ENCODE data around the gene MTERF2.

Gene MTERF2

DNA sequence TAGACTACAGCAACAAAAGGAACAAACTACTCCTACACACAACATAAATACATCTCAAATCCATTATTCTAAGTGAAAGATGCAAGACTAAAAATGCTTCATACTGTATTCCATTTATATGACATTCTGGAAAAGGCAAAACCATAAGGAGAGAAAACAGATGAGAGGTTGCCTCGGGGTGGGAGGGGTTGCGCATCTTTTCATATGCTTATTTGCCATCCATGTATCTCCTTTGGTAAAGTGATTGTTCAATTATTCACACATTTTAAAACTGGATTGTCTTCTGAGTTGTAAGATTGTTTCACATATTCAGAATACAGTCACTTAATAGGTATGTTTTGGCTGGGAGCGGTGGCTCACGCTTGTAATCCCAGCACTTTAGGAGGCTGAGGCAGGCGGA is 36.4 kb downstream of the MTERF2 start:
- Histone ChIP-seq H3K9me3 (ENCODE audit: low read length) (no peaks in the 10 kb centered on the region), H2AFZ (ENCODE audit: low read length) (no peak overlapping the region), H3K79me2 (ENCODE audit: insufficient read depth, low read length) (no peaks in the 10 kb centered on the region), H3K4me3 (ENCODE audit: low read depth, low read length, poor library complexity, severe bottlenecking) (no peak overlapping the region), H3F3A (ENCODE audit: insufficient read depth, low read length) (no peaks in the 10 kb centered on the region), H3K27ac (ENCODE audit: low read depth, low read length, poor library complexity, severe bottlenecking) (no peak overlapping the region), H3K9ac (ENCODE audit: low read length) (no peak overlapping the region), H3K4me1 (ENCODE audit: insufficient read depth, low read length, severe bottlenecking) (peaks cover 7% of the 10 kb centered on the region), H3K36me3 (ENCODE audit: insufficient read depth, low read length) (no peaks in the 10 kb centered on the region), H3K27me3 (ENCODE audit: insufficient read depth, low read length) (no peaks in the 10 kb centered on the region), H3K9me2 (ENCODE audit: low read depth, low read length) (no peaks in the 10 kb centered on the region), H3K4me2 (ENCODE audit: low read length) (no peak overlapping the region), H4K20me1 (ENCODE audit: insufficient read depth, low read length) (no peaks in the 10 kb centered on the region)
- TF ChIP-seq EZH2 (IDR thresholded peaks at IDR 0.05; ENCODE audit: borderline replicate concordance, low read length): no peak
- TF ChIP-seq, protein P1, sequence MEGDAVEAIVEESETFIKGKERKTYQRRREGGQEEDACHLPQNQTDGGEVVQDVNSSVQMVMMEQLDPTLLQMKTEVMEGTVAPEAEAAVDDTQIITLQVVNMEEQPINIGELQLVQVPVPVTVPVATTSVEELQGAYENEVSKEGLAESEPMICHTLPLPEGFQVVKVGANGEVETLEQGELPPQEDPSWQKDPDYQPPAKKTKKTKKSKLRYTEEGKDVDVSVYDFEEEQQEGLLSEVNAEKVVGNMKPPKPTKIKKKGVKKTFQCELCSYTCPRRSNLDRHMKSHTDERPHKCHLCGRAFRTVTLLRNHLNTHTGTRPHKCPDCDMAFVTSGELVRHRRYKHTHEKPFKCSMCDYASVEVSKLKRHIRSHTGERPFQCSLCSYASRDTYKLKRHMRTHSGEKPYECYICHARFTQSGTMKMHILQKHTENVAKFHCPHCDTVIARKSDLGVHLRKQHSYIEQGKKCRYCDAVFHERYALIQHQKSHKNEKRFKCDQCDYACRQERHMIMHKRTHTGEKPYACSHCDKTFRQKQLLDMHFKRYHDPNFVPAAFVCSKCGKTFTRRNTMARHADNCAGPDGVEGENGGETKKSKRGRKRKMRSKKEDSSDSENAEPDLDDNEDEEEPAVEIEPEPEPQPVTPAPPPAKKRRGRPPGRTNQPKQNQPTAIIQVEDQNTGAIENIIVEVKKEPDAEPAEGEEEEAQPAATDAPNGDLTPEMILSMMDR (IDR thresholded peaks at IDR 0.05; ENCODE audit: low read length): no peak

DNA sequence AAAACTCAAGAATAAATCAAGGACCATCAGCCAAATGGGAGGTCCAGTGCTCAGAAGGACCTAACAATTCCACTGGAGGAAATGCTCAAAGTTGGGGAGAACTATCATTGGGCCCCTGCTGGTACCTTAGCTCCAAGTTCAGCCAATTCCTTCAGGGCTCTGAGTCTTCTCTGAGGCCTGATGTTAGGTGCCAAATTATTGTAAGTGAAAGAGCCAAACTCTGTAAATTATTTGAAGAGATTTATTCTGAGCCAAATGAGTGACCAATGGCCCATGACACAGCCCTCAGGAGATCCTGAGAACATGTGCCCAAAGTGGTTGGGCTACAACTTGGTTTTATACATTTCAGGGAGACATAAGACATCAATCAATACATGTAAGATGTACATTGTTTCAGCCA is 39.5 kb downstream of the MTERF2 start:
- Histone ChIP-seq H4K20me1 (ENCODE audit: insufficient read depth, low read length) (no peaks in the 10 kb centered on the region), H3K4me3 (ENCODE audit: low read depth, low read length, poor library complexity, severe bottlenecking) (no peak overlapping the region), H3K9ac (ENCODE audit: low read length) (no peak overlapping the region), H3K27ac (ENCODE audit: low read depth, low read length, poor library complexity, severe bottlenecking) (no peak overlapping the region), H3K9me2 (ENCODE audit: low read depth, low read length) (no peaks in the 10 kb centered on the region), H3F3A (ENCODE audit: insufficient read depth, low read length) (no peaks in the 10 kb centered on the region), H3K36me3 (ENCODE audit: insufficient read depth, low read length) (no peaks in the 10 kb centered on the region), H3K79me2 (ENCODE audit: insufficient read depth, low read length) (no peaks in the 10 kb centered on the region), H3K9me3 (ENCODE audit: low read length) (no peaks in the 10 kb centered on the region), H3K4me1 (ENCODE audit: insufficient read depth, low read length, severe bottlenecking) (no peaks in the 10 kb centered on the region), H3K4me2 (ENCODE audit: low read length) (no peak overlapping the region), H3K27me3 (ENCODE audit: insufficient read depth, low read length) (no peaks in the 10 kb centered on the region), H2AFZ (ENCODE audit: low read length) (no peak overlapping the region)
- TF ChIP-seq EZH2 (IDR thresholded peaks at IDR 0.05; ENCODE audit: borderline replicate concordance, low read length): no peak
- TF ChIP-seq, protein P1 (IDR thresholded peaks at IDR 0.05; ENCODE audit: low read length): no peak

DNA sequence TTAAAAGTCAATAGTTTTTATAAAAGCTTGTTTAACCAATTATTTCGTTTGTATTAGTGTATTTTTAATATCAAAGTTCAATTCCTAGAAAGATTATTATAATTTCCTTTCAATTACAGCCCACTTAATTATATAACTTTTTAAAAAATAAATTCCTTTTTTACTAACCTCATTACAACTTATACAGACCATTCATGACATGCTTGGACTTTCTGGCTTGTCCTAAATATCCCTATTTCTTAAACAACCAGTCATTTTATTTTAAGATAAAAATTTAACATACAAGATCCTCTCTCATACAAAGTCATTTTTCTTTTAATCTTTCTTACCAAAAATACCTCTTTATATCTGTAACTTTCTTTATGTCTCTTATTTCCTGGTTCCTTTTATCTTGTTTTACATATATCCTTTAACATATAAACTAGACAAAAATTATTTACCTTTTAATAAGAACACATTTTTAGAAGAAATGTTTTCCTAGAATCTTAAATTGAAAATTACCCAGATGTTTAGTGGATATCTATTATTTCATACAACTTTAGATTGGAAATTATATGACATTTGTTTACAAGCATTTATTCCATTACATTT is 41.6 kb downstream of the MTERF2 start:
- Histone ChIP-seq H3K36me3 (ENCODE audit: insufficient read depth, low read length) (no peaks in the 10 kb centered on the region), H3F3A (ENCODE audit: insufficient read depth, low read length) (no peaks in the 10 kb centered on the region), H3K9ac (ENCODE audit: low read length) (no peak overlapping the region), H3K4me3 (ENCODE audit: low read depth, low read length, poor library complexity, severe bottlenecking) (no peak overlapping the region), H4K20me1 (ENCODE audit: insufficient read depth, low read length) (no peaks in the 10 kb centered on the region), H3K27me3 (ENCODE audit: insufficient read depth, low read length) (no peaks in the 10 kb centered on the region), H3K79me2 (ENCODE audit: insufficient read depth, low read length) (no peaks in the 10 kb centered on the region), H3K4me2 (ENCODE audit: low read length) (no peak overlapping the region), H2AFZ (ENCODE audit: low read length) (no peak overlapping the region), H3K9me2 (ENCODE audit: low read depth, low read length) (no peaks in the 10 kb centered on the region), H3K9me3 (ENCODE audit: low read length) (no peaks in the 10 kb centered on the region), H3K4me1 (ENCODE audit: insufficient read depth, low read length, severe bottlenecking) (no peaks in the 10 kb centered on the region), H3K27ac (ENCODE audit: low read depth, low read length, poor library complexity, severe bottlenecking) (no peak overlapping the region)
- no peak for TF ChIP-seq EZH2 (IDR thresholded peaks at IDR 0.05; ENCODE audit: borderline replicate concordance, low read length)
- TF ChIP-seq, protein P1 (IDR thresholded peaks at IDR 0.05; ENCODE audit: low read length): no peak
